ENCODE results near the gene TMEM222. TPM values are rescaled to one million over a fixed set of nuclear protein-coding genes. Genes with fewer than 3 reads are reported as not detected.

TMEM222 gene
- total and polyA plus RNA-seq, 10 of the 15 experiments (the other 5 are each of a cell fraction or from before 2014, with no cell fraction given), result 3.8 to 43.5 (median 35.4) TPM

DNA sequence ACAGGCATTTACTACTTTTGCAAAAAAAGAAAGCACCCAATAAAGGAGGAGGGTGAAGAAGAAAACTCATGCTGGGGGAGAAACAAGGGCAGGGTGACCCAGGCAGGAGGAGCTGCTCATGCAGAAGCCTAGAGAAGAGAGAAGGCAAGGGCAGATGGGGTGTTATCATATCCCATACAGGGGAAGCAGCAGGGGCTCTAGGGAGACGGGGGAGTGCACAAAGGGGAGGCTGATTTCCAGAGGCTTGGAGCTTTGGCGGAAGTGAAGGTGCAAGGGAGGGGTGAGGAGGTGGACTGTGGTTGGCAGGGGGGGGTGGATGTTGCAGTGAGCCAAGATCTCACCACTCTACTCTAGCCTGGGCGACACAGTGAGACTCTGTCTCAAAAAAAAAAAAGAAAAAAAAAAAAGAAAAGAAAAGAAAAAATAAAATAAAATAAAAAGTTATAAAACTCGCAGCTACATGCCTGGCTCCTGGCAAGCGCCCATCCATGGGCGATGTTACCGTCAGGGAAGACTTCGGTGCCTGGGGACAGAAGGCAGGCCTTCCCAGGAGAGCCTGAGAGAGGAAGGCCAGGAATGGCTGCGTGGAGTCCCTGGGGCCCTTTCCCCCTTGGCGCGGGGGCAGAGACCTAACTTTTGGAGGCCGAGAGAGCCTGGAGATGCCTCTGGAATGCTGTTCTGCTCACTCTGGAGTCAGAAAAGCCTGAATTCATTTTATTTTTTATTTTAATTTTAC, 56.0 kb downstream of the TMEM222 start (continued):
- TF ChIP-seq E4F1 (IDR thresholded peaks at IDR 0.05; ENCODE audit: borderline replicate concordance, partially characterized antibody) (no peak), POLR2AphosphoS5 (IDR thresholded peaks at IDR 0.05; ENCODE audit: low read length) (no peak)

DNA sequence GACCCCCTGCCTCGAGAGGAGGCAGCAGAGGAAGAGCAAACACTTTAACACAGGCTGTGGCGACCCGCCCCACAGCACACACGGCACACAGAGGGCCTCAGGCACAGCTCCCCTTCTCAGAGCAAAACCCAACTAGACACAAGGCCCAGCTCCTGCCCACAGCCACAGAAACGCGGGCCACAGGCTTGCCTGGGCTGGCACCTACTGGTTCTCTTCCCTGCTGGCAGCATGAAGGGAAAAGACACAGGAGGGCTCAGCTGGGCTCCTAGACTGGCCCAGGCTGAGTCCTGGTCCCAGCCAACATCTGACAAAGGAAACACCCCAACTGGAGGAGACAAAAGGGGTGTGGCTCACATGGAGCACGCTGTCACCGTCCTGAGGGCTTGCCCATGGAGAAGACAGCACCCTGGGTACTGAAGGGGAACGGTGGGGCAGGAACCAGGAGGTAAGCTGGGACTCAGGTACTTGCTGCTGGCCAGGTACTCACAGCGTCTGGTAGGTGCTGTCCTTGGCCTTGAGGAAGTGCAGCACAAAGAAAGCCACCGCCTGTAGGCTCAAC, 57.7 kb downstream of the TMEM222 start:
- H3K4me3 ChIP-seq, result no peak overlapping the region
- ChIA-PET CTCF (interaction anchor here (0.6 to 1.9 kb wide), 5 partner anchors 11 to 18 kb away, joined by 3 to 5 read pairs (median 3); partner anchors contain the start of gene MAP3K6), RAD21 (ENCODE audit: unreplicated experiment) (no interaction called here), SMC1A (ENCODE audit: uncharacterized antibody, unreplicated experiment) (no interaction called here), POLR2A (interaction anchor here (0.6 kb wide), 1 partner anchor 61 kb away, joined by 14 read pairs; no protein-coding TSS in a partner anchor)
- no peak for DNase-seq (ENCODE audit: low read depth, low spot score)
- peaks cover 0 to 2% of the 10 kb centered on the region in 2 experiments; a peak in 2 of 4 replicates for H3K27me3 ChIP-seq (replicated peaks in 1 of 2; ENCODE audit: control insufficient read depth in 2 of 2, insufficient read depth in 2 of 2, low read length in 1 of 2)
- H3K27ac ChIP-seq (ENCODE audit: control insufficient read depth, insufficient read depth), result no peak overlapping the region
- no peaks in the 10 kb centered on the region for H3K9me3 ChIP-seq (replicated peaks; ENCODE audit: control insufficient read depth, insufficient read depth, low read length)
- BruUV-seq (replicated peaks), result no TSS peak
- no peaks in the 10 kb centered on the region for H4K20me1 ChIP-seq (ENCODE audit: control insufficient read depth, insufficient read depth)
- no peak overlapping the region for H2AFZ ChIP-seq (ENCODE audit: control insufficient read depth, low read depth, low read length)
- no peaks in the 10 kb centered on the region for H3K79me2 ChIP-seq (ENCODE audit: control insufficient read depth, insufficient read depth, low read length)
- intact Hi-C loops (cut with micrococcal nuclease; ENCODE audit: unreplicated experiment) (no loop called here), in situ Hi-C loops (cut with MboI) (no loop called here)
- no peak for ATAC-seq
- H3K9ac ChIP-seq (ENCODE audit: control insufficient read depth, insufficient read depth, low read length), result no peak overlapping the region
- H3K4me2 ChIP-seq (ENCODE audit: control insufficient read depth, insufficient read depth), result no peak overlapping the region
- FAIRE-seq, result no peak
- 35% methylated on average over 11 of the region's 11 CpGs for WGBS (ENCODE audit: insufficient coverage, insufficient replicate concordance, low lambda C conversion rate, missing lambda C conversion rate)
- H3K36me3 ChIP-seq (ENCODE audit: control insufficient read depth in 2 of 2, insufficient read depth in 2 of 2, low read length in 1 of 2), result no peaks in the 10 kb centered on the region
- H3K4me1 ChIP-seq (ENCODE audit: control insufficient read depth, insufficient read depth, low read length), result no peaks in the 10 kb centered on the region; the same call in 1 of the 2 replicates
- no peak for TF ChIP-seq BCL11A (IDR thresholded peaks at IDR 0.05; ENCODE audit: low read depth, low read length)
- no peak for TF ChIP-seq IRF3 (IDR thresholded peaks at IDR 0.05)
- no peak for TF ChIP-seq SMAD1 (IDR thresholded peaks at IDR 0.05; ENCODE audit: low read depth, partially characterized antibody)
- TF ChIP-seq NBN (IDR thresholded peaks at IDR 0.05), result no peak
- TF ChIP-seq MXI1 (IDR thresholded peaks at IDR 0.05; ENCODE audit: low read depth, low read length), result no peak
- TF ChIP-seq RAD51 (IDR thresholded peaks at IDR 0.05), result no peak
- TF ChIP-seq NFYB (IDR thresholded peaks at IDR 0.05; ENCODE audit: insufficient read depth, low read depth, low read length), result no peak
- no peak for TF ChIP-seq SUPT20H (IDR thresholded peaks at IDR 0.05; ENCODE audit: borderline replicate concordance, control insufficient read depth, low read depth, low read length)
- no peak for TF ChIP-seq FOXK2 (IDR thresholded peaks at IDR 0.05)
- no peak for TF ChIP-seq NFYA (IDR thresholded peaks at IDR 0.05; ENCODE audit: borderline replicate concordance, low read depth, low read length)
- no peak for TF ChIP-seq SPI1 (IDR thresholded peaks at IDR 0.05; ENCODE audit: borderline replicate concordance, insufficient read depth, low read depth, low read length)
- TF ChIP-seq TCF3 (IDR thresholded peaks at IDR 0.05; ENCODE audit: borderline replicate concordance, insufficient read depth, low read depth, low read length), result no peak
- no peak for TF ChIP-seq PKNOX1 (IDR thresholded peaks at IDR 0.05)
- TF ChIP-seq USF1 (IDR thresholded peaks at IDR 0.05; ENCODE audit: borderline replicate concordance, extremely low read length, insufficient read depth, low read depth, low read length), result no peak

Data from GM12878 (cell line).